T-helper 2 cell treated with Interferon-gamma antibody and Interleukin-4, amounts not matched to agents 5 μg/mL and 100 μg/mL, for 36 hours (primary cell): ENCODE results near the gene KIF1B.
A peak's percentile ranks its signal among the peaks of the same experiment; 100 is the strongest.

ENCODE experiments used
- DNase-seq: peaks from one replicate; pipeline ENCODE4 v3.0.0; 2021; ENCODE audit warnings: low spot score
- H3K27ac Mint-ChIP-seq: one replicate; pipeline ENCODE4 v1.8.0; 2021; ENCODE audit warnings: mild to moderate bottlenecking, mixed read lengths
- H3K27me3 Mint-ChIP-seq: one replicate; pipeline ENCODE4 v1.8.0; 2021; ENCODE audit warnings: low read depth, mixed read lengths
- H3K36me3 Mint-ChIP-seq: one replicate; pipeline ENCODE4 v1.8.0; 2021; ENCODE audit warnings: low read depth, mixed read lengths
- H3K4me1 Mint-ChIP-seq: one replicate; pipeline ENCODE4 v1.8.0; 2021; ENCODE audit warnings: low read depth, mixed read lengths
- H3K4me3 Mint-ChIP-seq: one replicate; pipeline ENCODE4 v1.8.0; 2022; ENCODE audit warnings: mild to moderate bottlenecking, moderate library complexity, mixed read lengths
- H3K9me3 Mint-ChIP-seq: one replicate; pipeline ENCODE4 v1.8.0; 2021; ENCODE audit warnings: mixed read lengths

Gene KIF1B, protein sequence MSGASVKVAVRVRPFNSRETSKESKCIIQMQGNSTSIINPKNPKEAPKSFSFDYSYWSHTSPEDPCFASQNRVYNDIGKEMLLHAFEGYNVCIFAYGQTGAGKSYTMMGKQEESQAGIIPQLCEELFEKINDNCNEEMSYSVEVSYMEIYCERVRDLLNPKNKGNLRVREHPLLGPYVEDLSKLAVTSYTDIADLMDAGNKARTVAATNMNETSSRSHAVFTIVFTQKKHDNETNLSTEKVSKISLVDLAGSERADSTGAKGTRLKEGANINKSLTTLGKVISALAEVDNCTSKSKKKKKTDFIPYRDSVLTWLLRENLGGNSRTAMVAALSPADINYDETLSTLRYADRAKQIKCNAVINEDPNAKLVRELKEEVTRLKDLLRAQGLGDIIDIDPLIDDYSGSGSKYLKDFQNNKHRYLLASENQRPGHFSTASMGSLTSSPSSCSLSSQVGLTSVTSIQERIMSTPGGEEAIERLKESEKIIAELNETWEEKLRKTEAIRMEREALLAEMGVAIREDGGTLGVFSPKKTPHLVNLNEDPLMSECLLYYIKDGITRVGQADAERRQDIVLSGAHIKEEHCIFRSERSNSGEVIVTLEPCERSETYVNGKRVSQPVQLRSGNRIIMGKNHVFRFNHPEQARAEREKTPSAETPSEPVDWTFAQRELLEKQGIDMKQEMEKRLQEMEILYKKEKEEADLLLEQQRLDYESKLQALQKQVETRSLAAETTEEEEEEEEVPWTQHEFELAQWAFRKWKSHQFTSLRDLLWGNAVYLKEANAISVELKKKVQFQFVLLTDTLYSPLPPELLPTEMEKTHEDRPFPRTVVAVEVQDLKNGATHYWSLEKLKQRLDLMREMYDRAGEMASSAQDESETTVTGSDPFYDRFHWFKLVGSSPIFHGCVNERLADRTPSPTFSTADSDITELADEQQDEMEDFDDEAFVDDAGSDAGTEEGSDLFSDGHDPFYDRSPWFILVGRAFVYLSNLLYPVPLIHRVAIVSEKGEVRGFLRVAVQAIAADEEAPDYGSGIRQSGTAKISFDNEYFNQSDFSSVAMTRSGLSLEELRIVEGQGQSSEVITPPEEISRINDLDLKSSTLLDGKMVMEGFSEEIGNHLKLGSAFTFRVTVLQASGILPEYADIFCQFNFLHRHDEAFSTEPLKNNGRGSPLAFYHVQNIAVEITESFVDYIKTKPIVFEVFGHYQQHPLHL (N-terminal part only)

DNA sequence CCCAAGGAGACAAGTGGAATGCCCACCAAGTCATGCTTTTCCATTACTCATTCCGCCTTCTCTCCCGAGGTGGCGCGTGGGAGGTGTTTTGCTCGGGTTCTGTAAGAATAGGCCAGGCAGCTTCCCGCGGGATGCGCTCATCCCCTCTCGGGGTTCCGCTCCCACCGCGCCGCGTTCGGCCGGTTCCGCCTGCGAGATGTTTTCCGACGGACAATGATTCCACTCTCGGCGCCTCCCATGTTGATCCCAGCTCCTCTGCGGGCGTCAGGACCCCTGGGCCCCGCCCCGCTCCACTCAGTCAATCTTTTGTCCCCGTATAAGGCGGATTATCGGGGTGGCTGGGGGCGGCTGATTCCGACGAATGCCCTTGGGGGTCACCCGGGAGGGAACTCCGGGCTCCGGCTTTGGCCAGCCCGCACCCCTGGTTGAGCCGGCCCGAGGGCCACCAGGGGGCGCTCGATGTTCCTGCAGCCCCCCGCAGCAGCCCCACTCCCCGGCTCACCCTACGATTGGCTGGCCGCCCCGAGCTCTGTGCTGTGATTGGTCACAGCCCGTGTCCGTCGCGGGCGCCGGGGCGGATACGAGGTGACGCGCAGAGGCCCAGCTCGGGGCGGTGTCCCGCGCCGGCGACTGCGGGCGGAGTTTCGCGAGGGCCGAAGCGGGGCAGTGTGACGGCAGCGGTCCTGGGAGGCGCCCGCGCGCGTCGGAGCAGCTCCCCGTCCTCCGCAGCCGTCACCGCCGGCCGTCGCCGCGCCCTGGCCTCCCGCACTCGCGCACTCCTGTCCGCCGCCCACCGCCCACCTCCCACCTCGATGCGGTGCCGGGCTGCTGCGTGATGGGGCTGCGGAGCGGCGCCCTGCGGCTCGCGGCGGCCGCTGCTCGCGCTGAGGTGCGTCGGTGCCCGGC, at the start of gene KIF1B:
Gene KIF1B (plus strand): TSS at position 666 of the 906 bp plus-strand sequence. CDS start 21,759 bp downstream, outside the sequence.
- Mint-ChIP-seq H3K4me1 (peaks cover 30% of the 10 kb centered on the region), H3K4me3 (peak within 1 kb of the TSS; percentile 92), H3K36me3 (no peaks in the 10 kb centered on the region), H3K27me3 (peaks cover 2% of the 10 kb centered on the region), H3K27ac (peak within 1 kb of the TSS; percentile 78), H3K9me3 (no peaks in the 10 kb centered on the region)
- DNase-seq: peak; percentile 97

DNA sequence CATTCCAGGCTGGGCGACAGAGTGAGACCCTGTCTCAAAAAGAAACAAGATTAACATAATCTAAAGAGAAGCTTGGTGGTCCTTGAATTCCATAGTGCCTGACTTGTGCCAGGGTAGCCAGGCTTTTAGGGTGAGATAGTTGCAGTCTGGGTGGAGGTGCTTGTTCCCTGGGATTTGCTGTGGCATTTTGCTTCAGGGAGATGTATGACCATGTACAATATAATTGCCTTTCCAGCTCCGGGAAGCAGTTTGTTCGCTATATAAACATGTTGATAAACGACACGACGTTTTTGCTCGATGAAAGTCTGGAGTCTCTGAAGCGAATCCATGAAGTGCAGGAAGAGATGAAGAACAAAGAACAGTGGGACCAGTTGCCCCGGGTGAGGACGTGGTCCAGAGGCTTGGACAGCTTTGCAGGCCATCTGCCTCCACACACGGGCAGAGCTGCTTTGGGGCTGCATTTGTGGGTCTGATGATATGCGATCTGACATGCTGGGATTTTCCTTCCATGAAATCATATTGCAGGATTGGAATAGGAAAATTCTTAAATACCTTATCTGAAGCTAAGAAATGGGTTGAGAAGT, 49.4 kb upstream of the KIF1B start:
- no peak for DNase-seq
- Mint-ChIP-seq H3K9me3 (no peaks in the 10 kb centered on the region), H3K4me1 (peaks cover 5% of the 10 kb centered on the region)

DNA sequence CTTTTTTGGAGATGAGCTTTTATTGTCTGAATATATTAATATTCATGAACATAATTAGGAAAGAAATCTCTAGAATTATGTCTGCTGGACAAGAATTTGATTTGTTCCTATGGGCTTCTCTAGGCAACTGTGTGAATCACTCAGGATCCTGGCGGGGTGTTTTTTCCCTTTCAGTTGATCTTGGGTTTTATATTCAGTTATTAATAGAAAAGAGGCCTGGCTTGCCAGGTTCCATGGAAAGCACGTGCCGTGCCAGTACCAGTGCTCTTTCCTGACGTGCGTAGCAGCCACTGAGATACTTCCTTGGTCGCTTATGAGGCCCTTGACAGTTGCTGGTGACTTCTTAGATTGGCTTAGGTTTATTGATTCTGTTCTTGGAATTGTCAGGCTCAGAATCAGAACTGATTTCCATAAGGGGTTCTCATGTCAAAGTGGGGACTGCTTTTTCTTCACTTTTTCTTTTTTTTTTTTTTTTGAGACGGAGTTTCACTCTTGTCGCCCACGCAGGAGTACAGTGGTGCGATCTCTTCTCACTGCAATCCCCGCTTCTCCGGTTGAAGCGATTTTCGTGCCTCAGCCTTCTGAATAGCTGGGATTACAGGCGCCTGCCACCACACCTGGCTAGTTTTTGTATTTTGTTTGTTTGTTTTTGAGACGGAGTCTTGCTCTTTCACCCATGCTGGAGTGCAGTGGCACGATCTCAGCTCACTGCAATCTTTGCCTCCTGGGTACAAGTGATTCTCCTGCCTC, 48.7 kb upstream of the KIF1B start:
- no peak overlapping the region for H3K27ac Mint-ChIP-seq
- no peaks in the 10 kb centered on the region for H3K27me3 Mint-ChIP-seq
- DNase-seq: no peak
- H3K36me3 Mint-ChIP-seq: peaks cover 18% of the 10 kb centered on the region
- H3K4me3 Mint-ChIP-seq: no peak overlapping the region
- H3K9me3 Mint-ChIP-seq: no peaks in the 10 kb centered on the region
- H3K4me1 Mint-ChIP-seq: peaks cover 5% of the 10 kb centered on the region

More for the DNA sequence above, 49.4 kb upstream of the KIF1B start:
- peaks cover 15% of the 10 kb centered on the region for H3K36me3 Mint-ChIP-seq
- no peak overlapping the region for H3K27ac Mint-ChIP-seq
- H3K27me3 Mint-ChIP-seq: no peaks in the 10 kb centered on the region
- H3K4me3 Mint-ChIP-seq: no peak overlapping the region

DNA sequence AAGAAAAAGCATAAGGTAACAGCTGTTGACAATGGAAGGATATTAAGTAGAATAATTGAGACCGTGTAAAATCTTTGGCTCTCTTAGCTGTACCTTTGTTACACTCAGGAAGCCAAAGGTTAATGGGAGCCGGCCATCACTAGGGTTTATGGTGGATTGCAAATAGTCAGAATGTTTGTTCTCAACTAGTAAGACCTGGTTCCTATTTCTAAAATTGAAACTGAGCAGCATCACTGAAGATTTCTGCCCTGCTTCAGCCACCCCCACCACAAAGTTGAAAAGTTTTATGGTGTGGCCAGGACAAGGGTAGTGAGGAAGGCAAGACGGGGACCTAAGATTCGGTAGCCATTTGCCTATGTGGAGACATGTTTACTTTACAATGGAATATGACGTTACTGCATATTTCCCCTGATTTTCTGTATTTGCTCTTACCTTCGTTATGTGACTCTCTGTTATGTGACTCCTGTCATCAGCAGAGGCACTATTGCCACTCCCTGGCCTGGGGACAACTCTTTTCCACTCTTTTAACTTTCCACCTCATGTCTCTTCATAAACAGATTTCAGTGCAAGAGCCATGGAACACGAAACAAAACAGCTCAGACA, 41.4 kb upstream of the KIF1B start:
- no peaks in the 10 kb centered on the region for H3K9me3 Mint-ChIP-seq
- H3K27ac Mint-ChIP-seq: peak overlapping the region; percentile 93
- H3K4me3 Mint-ChIP-seq: peak overlapping the region; percentile 39
- H3K27me3 Mint-ChIP-seq: no peaks in the 10 kb centered on the region
- no peak for DNase-seq
- peaks cover 61% of the 10 kb centered on the region for H3K36me3 Mint-ChIP-seq
- peaks cover 46% of the 10 kb centered on the region for H3K4me1 Mint-ChIP-seq

DNA sequence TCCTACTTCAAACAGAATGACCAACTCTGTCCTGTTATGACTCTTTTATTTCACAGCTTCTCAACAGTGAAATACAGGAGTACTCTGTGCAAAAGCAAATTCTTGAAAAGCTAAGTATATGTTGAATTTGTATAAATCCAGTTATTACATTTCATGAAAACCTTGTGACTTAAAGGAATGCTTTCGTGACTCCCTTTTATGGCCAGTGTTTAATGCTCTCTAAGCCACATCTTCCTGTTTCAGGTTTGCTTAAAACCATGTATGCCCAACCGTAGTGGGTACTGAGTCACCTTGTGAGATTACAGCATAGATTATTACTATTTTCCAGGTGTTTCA, 40.2 kb upstream of the KIF1B start:
- DNase-seq: peak; percentile 60
- H3K9me3 Mint-ChIP-seq: no peaks in the 10 kb centered on the region
- H3K4me3 Mint-ChIP-seq: peak overlapping the region; percentile 80
- no peaks in the 10 kb centered on the region for H3K27me3 Mint-ChIP-seq
- H3K36me3 Mint-ChIP-seq: peaks cover 63% of the 10 kb centered on the region
- peaks cover 51% of the 10 kb centered on the region for H3K4me1 Mint-ChIP-seq
- peak overlapping the region; percentile 93 for H3K27ac Mint-ChIP-seq

DNA sequence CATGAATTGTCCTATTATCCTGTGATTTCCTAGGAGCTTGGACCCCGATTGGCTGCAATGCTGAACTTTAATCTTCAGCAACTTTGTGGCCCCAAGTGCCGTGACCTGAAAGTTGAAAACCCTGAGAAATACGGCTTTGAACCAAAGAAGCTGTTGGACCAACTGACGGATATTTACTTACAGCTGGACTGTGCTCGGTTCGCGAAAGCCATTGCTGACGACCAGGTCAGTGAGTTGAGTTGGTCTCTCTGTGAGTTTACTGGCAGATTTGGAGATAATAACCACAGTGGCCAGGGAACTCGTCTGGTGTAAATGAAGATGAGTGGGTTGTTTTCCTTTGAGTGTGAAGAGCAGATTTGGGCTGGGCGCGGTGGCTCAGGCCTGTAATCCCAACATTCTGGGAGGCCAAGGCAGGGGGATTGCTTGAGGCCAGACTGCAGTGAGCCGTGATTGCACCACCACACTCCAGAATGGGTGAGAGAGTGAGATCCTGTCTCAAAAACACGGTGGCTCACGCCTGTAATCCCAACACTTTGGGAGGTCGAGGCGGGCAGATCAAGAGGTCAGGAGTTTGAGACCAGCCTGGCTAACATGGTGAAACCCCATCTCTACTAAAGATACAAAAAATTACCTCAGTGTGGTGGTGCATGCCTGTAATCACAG, 39.1 kb upstream of the KIF1B start:
- H3K9me3 Mint-ChIP-seq: peaks cover 6% of the 10 kb centered on the region
- peaks cover 46% of the 10 kb centered on the region for H3K4me1 Mint-ChIP-seq
- H3K27me3 Mint-ChIP-seq: no peaks in the 10 kb centered on the region
- H3K27ac Mint-ChIP-seq: peak overlapping the region; percentile 93
- no peak for DNase-seq
- H3K36me3 Mint-ChIP-seq: peaks cover 63% of the 10 kb centered on the region
- H3K4me3 Mint-ChIP-seq: peak overlapping the region; percentile 80

DNA sequence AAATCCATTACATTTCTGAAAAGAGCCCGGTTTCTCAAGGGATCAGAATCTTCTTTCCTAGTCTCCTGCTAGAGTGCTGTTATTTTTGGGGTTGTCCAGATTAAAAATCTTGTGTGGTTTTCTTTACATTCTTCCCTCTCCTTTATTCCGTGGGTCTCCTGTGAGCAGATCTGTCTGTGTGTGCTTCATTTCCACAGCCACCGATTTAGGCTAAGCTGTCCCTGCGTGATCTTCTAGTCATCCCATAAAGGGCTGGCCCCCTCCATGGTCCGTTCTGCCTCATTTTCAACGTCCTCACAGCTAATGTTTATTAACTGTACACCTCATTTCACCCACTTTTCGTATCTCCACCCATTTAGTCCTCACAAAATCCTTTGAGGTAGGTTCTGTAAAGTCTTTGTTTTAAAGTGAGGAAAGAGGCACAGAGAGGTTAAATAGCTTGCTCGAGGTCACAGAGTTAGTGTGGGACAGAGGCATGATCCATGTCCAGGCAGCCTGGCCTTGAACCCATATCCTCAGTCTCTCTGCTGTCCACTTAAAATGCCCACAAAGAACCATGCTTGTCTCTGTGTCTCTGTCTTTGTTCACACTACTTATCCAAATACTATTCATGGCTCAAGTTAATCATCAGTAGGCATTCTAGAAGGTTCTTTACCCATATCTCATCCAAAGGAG, 38.2 kb upstream of the KIF1B start:
- peaks cover 6% of the 10 kb centered on the region for H3K9me3 Mint-ChIP-seq
- H3K4me1 Mint-ChIP-seq: peaks cover 46% of the 10 kb centered on the region
- peaks cover 63% of the 10 kb centered on the region for H3K36me3 Mint-ChIP-seq
- no peaks in the 10 kb centered on the region for H3K27me3 Mint-ChIP-seq
- no peak for DNase-seq
- peak overlapping the region; percentile 33 for H3K4me3 Mint-ChIP-seq
- H3K27ac Mint-ChIP-seq: peak overlapping the region; percentile 42

DNA sequence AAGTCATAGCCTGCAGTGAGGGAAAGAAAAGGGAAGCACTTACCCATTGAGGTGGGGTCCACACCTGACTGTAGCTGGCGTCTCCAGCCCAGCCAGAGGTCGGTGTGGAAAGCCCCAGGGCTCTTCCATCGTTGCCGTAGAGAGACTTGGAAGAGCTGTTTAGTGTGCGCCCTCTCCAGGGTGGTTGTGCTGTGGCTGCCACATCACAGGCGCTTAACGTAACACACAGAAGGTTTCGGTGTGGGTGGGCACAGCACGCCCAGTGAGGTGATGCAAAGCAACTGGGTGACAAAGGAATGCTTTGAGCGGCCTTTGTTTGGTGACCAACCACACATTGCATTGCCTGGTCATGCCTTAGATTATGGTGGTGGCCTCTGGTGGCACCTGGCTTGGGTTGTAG, 36.8 kb upstream of the KIF1B start:
- peaks cover 39% of the 10 kb centered on the region for H3K4me1 Mint-ChIP-seq
- no peak overlapping the region for H3K27ac Mint-ChIP-seq
- peaks cover 6% of the 10 kb centered on the region for H3K9me3 Mint-ChIP-seq
- H3K27me3 Mint-ChIP-seq: no peaks in the 10 kb centered on the region
- peaks cover 55% of the 10 kb centered on the region for H3K36me3 Mint-ChIP-seq
- no peak for DNase-seq
- no peak overlapping the region for H3K4me3 Mint-ChIP-seq

DNA sequence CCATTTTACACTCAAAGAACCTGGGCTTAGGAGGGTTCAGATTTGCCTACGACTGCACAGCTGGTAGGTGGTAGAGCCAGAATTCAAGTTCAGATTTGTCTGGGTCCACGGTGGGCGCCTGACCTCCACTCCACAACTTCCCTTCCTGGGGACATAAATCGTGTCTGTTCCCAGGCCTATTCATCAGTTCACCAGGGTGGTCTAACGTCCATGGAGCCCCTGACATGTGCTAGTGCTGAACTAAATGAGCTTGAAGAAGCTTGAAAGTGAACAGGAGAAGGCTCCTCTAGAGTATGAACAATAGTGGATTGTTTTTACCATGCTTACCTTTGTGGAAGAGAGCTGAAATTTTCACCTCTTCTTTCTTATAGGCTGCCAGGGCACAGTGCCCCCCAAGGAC, 32.5 kb upstream of the KIF1B start:
- Mint-ChIP-seq H3K4me1 (peaks cover 10% of the 10 kb centered on the region), H3K9me3 (peaks cover 6% of the 10 kb centered on the region), H3K4me3 (no peak overlapping the region), H3K36me3 (peaks cover 44% of the 10 kb centered on the region), H3K27me3 (no peaks in the 10 kb centered on the region), H3K27ac (no peak overlapping the region)
- no peak for DNase-seq

DNA sequence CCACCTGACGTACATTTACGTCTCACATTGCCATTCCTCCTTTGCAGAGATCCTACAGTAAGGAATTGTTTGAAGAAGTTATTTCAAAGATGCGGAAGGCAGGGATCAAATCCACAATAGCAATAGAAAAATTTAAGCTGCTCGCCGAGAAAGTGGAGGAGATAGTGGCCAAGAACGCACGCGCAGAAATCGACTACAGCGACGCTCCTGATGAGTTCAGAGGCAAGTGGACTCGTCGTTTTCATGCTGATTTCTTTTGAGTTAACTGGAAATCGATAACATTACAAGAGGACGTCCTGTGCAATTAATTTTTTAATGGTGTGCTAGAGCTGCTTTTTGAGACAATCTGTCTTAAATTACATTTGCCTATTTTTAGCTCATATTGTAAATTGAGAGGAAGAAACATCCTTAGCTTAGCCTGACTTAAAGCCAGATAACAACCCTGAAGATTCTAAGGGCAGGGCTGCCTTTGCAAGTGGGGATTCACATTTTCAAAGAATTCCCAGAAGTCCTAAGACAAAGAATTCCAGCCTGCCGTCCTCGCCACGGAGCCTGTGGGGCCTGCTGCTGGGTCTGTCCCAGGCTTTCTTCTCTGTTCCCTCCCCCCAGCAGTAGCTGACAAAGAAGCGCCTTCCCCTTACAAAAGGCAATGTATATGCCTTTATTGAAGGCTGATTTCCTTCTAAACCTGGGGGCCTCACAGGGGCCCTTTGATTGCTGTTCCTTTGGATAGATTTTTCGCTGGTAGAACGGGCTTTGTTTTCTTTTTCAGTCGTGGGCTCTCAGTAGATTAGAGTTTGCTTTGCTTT, 31.6 kb upstream of the KIF1B start:
- Mint-ChIP-seq H3K4me1 (peaks cover 10% of the 10 kb centered on the region), H3K27ac (no peak overlapping the region), H3K36me3 (peaks cover 43% of the 10 kb centered on the region), H3K27me3 (no peaks in the 10 kb centered on the region), H3K4me3 (no peak overlapping the region), H3K9me3 (peaks cover 6% of the 10 kb centered on the region)
- no peak for DNase-seq
